Osteocyte (in vitro differentiated cells): Measurements from ENCODE around the gene PYROXD2. TPM values are rescaled to one million over a fixed set of nuclear protein-coding genes. Genes with fewer than 3 reads are reported as not detected.

Experiments
- DNase-seq: peaks from one replicate; pipeline ENCODE4 v3.0.0; 2021; ENCODE audit warnings: mixed read lengths; ENCODE audit not compliant: unreplicated experiment; ENCODE audit errors: extremely low spot score
- H3K27ac Mint-ChIP-seq: one replicate; pipeline ENCODE4 v1.8.0; 2021; ENCODE audit warnings: mild to moderate bottlenecking, mixed read lengths; ENCODE audit not compliant: unreplicated experiment
- H3K27me3 Mint-ChIP-seq: one replicate; pipeline ENCODE4 v1.8.0; 2021; ENCODE audit warnings: mixed read lengths; ENCODE audit not compliant: unreplicated experiment
- H3K36me3 Mint-ChIP-seq: one replicate; pipeline ENCODE4 v1.8.0; 2021; ENCODE audit warnings: mixed read lengths; ENCODE audit not compliant: unreplicated experiment
- H3K4me1 Mint-ChIP-seq: one replicate; pipeline ENCODE4 v1.8.0; 2021; ENCODE audit warnings: mixed read lengths; ENCODE audit not compliant: unreplicated experiment
- H3K4me3 Mint-ChIP-seq: one replicate; pipeline ENCODE4 v1.8.0; 2021; ENCODE audit warnings: mild to moderate bottlenecking, moderate library complexity, mixed read lengths; ENCODE audit not compliant: unreplicated experiment
- H3K9me3 Mint-ChIP-seq: one replicate; pipeline ENCODE4 v1.8.0; 2021; ENCODE audit warnings: mixed read lengths; ENCODE audit not compliant: unreplicated experiment
- total RNA-seq: library from RNA; stranded (reverse); gene quantifications from 2 replicates; pipeline ENCODE4 v1.2.1, GENCODE V29; 2021
- TF ChIP-seq, protein P1 (sequence below): fragments of 200-600 bp; sonication (generic); IDR thresholded peaks from 2 replicates; pipeline ENCODE4 v1.5.0; 2021; ENCODE audit warnings: antibody characterized with exemption, mild to moderate bottlenecking, moderate library complexity

Gene PYROXD2
- total RNA-seq, 1 donor from 2014 or later, result 4.6 TPM

DNA sequence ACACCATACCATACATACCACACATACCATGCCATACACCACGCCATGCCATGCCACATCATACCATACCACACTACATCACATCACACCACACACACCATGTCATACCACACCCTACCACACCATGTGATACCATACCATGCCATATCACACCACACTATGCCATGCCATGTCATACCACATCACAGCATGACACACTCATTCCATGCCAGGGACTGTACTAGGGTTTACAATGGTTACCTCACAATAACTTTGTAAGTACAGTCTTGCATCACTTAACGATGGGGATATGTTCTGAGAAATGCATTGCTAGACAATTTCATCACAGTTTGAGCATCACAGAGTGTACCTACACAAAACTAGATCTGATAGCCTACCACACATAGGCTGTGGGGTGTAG lies 14.5 kb downstream of the PYROXD2 start:
- Mint-ChIP-seq H3K9me3 (no peaks in the 10 kb centered on the region), H3K36me3 (no peaks in the 10 kb centered on the region), H3K4me3 (no peak overlapping the region), H3K4me1 (peaks cover 15% of the 10 kb centered on the region), H3K27ac (no peak overlapping the region), H3K27me3 (no peaks in the 10 kb centered on the region)
- DNase-seq, result no peak
- TF ChIP-seq, protein P1, sequence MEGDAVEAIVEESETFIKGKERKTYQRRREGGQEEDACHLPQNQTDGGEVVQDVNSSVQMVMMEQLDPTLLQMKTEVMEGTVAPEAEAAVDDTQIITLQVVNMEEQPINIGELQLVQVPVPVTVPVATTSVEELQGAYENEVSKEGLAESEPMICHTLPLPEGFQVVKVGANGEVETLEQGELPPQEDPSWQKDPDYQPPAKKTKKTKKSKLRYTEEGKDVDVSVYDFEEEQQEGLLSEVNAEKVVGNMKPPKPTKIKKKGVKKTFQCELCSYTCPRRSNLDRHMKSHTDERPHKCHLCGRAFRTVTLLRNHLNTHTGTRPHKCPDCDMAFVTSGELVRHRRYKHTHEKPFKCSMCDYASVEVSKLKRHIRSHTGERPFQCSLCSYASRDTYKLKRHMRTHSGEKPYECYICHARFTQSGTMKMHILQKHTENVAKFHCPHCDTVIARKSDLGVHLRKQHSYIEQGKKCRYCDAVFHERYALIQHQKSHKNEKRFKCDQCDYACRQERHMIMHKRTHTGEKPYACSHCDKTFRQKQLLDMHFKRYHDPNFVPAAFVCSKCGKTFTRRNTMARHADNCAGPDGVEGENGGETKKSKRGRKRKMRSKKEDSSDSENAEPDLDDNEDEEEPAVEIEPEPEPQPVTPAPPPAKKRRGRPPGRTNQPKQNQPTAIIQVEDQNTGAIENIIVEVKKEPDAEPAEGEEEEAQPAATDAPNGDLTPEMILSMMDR, result no peak

DNA sequence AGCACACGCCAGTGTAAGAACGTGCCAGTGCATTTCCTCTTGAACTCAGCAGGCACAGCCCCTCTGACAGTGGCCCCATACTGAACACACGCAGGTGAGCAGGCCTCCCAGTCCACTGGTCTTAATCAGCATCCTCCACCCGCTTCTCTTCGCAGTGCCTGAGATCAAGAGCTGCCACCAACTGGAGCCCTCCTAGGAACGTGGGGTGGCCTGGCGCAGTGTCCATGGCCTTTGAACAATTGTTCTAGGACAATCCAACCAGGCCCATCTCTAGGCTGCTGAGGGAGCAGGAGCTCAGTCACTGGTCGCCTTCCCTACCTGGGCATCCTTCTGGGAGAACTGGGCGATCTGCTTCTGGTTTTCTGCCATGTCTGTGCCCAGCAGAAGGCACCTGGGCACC lies 15.2 kb downstream of the PYROXD2 start:
- no peak for DNase-seq
- Mint-ChIP-seq H3K27me3 (no peaks in the 10 kb centered on the region), H3K4me3 (no peak overlapping the region), H3K4me1 (peaks cover 12% of the 10 kb centered on the region), H3K9me3 (no peaks in the 10 kb centered on the region), H3K36me3 (no peaks in the 10 kb centered on the region), H3K27ac (no peak overlapping the region)
- TF ChIP-seq, protein P1, result no peak

DNA sequence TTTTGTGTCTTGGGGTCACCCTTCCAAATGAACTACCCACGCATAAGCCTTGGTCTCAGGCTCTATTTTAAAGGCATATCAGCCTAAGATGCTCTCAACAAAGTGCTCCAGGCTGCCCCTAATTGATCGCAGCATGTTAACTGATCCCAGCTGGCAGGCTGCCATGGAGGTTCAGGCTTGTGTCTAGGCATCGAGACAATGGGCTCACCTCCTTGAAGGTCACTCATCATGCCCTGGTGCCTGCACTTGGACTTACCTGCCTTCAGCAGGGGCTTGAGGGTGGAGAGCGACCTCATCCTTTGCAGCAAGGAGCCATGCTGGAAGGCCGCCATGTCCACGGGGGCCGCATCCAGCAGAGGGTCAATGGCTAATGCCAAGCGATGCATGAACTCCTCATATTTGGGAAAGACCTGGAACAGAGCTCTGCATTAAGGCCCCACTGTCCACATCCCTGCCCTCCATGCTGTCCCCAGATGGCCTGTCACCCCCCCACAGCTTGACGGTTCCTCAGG lies 17.8 kb downstream of the PYROXD2 start:
- Mint-ChIP-seq H3K27ac (no peak overlapping the region), H3K9me3 (no peaks in the 10 kb centered on the region), H3K4me3 (no peak overlapping the region), H3K36me3 (no peaks in the 10 kb centered on the region), H3K4me1 (peaks cover 4% of the 10 kb centered on the region), H3K27me3 (no peaks in the 10 kb centered on the region)
- TF ChIP-seq, protein P1, result no peak
- no peak for DNase-seq

DNA sequence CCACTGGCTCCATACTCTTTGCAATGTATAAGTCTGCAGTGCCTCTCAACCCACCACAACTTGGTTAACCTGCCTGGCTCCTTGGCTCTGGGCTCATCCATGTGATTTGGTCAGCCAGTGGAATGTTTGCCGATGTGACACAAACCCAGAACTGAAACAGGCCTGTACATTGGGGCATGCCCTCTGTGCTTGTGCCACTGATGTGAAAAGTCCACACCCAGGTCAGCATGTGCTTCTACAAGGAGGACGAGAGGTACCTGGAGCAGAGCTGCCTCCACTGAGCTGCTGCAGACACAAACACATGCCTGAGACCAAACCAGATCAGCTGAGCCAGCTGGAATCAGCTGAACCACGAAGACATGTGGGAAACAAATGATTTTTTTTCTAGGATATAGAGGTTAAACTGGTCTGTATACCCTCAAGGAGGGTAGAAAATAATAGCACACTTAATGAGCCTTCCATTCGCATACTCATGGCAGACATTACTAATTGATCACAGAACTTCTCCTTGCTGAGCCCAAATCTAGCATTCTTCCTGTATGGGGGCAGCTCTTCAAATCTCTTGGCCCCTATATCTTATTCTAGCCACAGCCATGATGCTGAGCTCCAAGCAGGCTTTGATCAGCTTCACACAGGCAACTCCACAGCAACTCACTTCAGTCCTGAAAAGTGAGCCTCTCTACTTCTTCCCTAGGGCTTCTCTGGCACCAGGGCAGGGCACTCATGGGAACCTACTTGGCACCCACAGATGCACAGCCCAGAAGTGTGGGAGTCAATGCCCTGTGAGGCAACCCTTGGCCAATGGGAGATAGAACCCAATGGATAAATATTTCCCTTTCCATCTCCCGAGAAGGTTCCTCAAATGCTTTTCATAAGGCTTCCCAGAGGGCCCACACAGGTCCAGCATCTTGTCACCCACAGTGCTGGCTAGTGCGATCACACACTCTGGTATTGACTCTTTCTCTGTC lies 18.6 kb downstream of the PYROXD2 start:
- no peaks in the 10 kb centered on the region for H3K9me3 Mint-ChIP-seq
- TF ChIP-seq, protein P1, result no peak
- H3K4me1 Mint-ChIP-seq, result peaks cover 4% of the 10 kb centered on the region
- no peaks in the 10 kb centered on the region for H3K27me3 Mint-ChIP-seq
- no peaks in the 10 kb centered on the region for H3K36me3 Mint-ChIP-seq
- no peak overlapping the region for H3K27ac Mint-ChIP-seq
- DNase-seq, result no peak
- H3K4me3 Mint-ChIP-seq, result no peak overlapping the region

DNA sequence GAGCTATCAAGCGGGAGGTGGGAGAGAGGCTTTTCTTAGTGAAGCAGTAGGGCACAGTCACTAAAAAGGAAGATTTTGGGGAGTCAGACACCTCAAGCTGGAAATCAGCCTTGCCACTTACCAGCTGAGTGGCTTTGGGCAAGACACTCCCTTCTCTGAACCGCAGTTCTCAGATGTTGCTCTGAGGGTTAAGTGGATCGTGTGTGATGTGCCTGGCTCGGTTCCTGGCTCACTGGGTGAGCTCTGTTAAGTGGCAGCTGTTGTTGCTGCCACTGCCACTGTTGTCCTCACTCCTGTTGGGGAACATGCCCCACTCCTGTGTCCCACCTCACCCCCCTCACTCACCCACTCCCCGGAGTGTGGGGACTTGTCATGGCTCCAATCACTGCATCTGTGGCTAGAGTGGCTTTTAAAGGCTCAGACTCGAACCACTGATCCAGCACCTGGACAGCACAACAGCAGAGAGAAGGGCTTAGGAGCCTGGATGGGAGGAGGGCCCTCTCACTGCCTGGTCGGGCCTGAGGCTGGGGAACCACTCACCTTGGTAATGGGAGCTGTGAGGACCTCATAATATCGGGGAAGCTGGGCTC lies 20.0 kb downstream of the PYROXD2 start:
- Mint-ChIP-seq H3K27me3 (no peaks in the 10 kb centered on the region), H3K4me1 (peaks cover 4% of the 10 kb centered on the region), H3K4me3 (no peak overlapping the region), H3K9me3 (no peaks in the 10 kb centered on the region), H3K27ac (no peak overlapping the region), H3K36me3 (no peaks in the 10 kb centered on the region)
- no peak for DNase-seq
- TF ChIP-seq, protein P1, result no peak
